K562 (cell line): ENCODE results near the gene VARS1. TPM values are rescaled to one million over a fixed set of nuclear protein-coding genes. Genes with fewer than 3 reads are reported as not detected.

Experiments used
- BHLHE40 ChIP-seq: IDR thresholded peaks from 2 replicates; pipeline ENCODE4 v1.6.1; 2011; ENCODE audit warnings: low read length, improper control_type of control experiment
- BRD4 ChIP-seq: fragments of 200-600 bp; sonication (generic); IDR thresholded peaks from 2 replicates; pipeline ENCODE4 v1.6.1; 2017; ENCODE audit warnings: inconsistent platforms
- EP400 ChIP-seq: fragments of 450-650 bp; IDR thresholded peaks from 2 replicates; pipeline ENCODE4 v1.6.1; 2017; ENCODE audit warnings: antibody characterized with exemption, mild to moderate bottlenecking, moderate library complexity
- ERF ChIP-seq: fragments of 450-650 bp; formaldehyde crosslinking; IDR thresholded peaks from 2 replicates; pipeline ENCODE4 v1.4.0; 2020; ENCODE audit warnings: mild to moderate bottlenecking, mixed read lengths
- FOSL1 ChIP-seq: fragments of 200-800 bp; sonication (Bioruptor generic); conservative IDR thresholded peaks from 2 replicates; pipeline ENCODE4 v1.6.1; 2016; ENCODE audit warnings: missing genetic modification characterization, missing compliant biosample characterization
- FUS ChIP-seq: fragments of 200-400 bp; formaldehyde crosslinking; optimal IDR thresholded peaks from 2 replicates; pipeline ENCODE3; 2017; ENCODE audit warnings: low read depth, low read length
- GATAD2B ChIP-seq: fragments of 450-650 bp; IDR thresholded peaks from 2 replicates; pipeline ENCODE4 v1.6.1; 2017; ENCODE audit warnings: mild to moderate bottlenecking, borderline replicate concordance
- HMGXB4 ChIP-seq: sonication (generic); formaldehyde crosslinking; IDR thresholded peaks from 2 replicates; pipeline ENCODE4 v1.8.1; 2023; ENCODE audit warnings: mild to moderate bottlenecking, missing genetic modification reagents
- HNRNPUL1 ChIP-seq: fragments of 200-400 bp; formaldehyde crosslinking; IDR thresholded peaks from 2 replicates; pipeline ENCODE4 v1.6.1; 2017; ENCODE audit warnings: low read length
- HSF4 ChIP-seq: fragments of 250-450 bp; sonication (Bioruptor Pico); IDR thresholded peaks from 2 replicates; pipeline ENCODE4 v2.1.2; 2022; ENCODE audit warnings: mild to moderate bottlenecking, moderate library complexity, borderline replicate concordance
- MAFF ChIP-seq: IDR thresholded peaks from 2 replicates; pipeline ENCODE4 v1.6.1; 2012; ENCODE audit warnings: low read length, improper control_type of control experiment
- PKNOX1 ChIP-seq: fragments of 450-650 bp; IDR thresholded peaks from 2 replicates; pipeline ENCODE4 v1.6.1; 2016
- PML ChIP-seq: IDR thresholded peaks from 2 replicates; pipeline ENCODE4 v1.6.1; 2012; ENCODE audit warnings: low read length, inconsistent platforms
- POLR2AphosphoS2 ChIP-seq: IDR thresholded peaks from 2 replicates; pipeline ENCODE4 v1.6.1; 2012; ENCODE audit warnings: low read length, improper control_type of control experiment
- SMARCA5 ChIP-seq: fragments of 450-650 bp; IDR thresholded peaks from 2 replicates; pipeline ENCODE4 v1.6.1; 2016
- SOX6 ChIP-seq: fragments of 450-650 bp; IDR thresholded peaks from 2 replicates; pipeline ENCODE4 v1.6.1; 2014; ENCODE audit warnings: mild to moderate bottlenecking
- ZNF224 ChIP-seq: sonication (generic); formaldehyde crosslinking; IDR thresholded peaks from 2 replicates; pipeline ENCODE4 v1.8.0; 2022; ENCODE audit warnings: mild to moderate bottlenecking, missing genetic modification reagents
- ZNF3 ChIP-seq: fragments of 250-450 bp; sonication (Bioruptor Pico); IDR thresholded peaks from 2 replicates; pipeline ENCODE4 v1.5.0; 2021; ENCODE audit warnings: mild to moderate bottlenecking, moderate library complexity
- ZNF695 ChIP-seq: fragments of 450-650 bp; formaldehyde crosslinking; IDR thresholded peaks from 2 replicates; pipeline ENCODE4 v1.4.0; 2020; ENCODE audit warnings: mild to moderate bottlenecking, moderate library complexity
- polyA plus RNA-seq, 8 experiments: library from polyadenylated mRNA; depleted of rRNA in 4 of 8; stranded (reverse) in 5 of 8; unstranded in 3 of 8; fragments of >200 nt; fragmentation: Nextera tagmentation in 2 of 8; fragmentation: Illumina TruSeq in 1 of 8; extraction: Ambion mirVana in 2 of 8; extraction: Trizol in 1 of 8; gene quantifications; 2 replicates each; pipeline versions ENCODE4 v1.2.1 to v1.2.3, GENCODE V29; 2011 to 2014; ENCODE audit warnings: inconsistent platforms in 1 of 8, missing spikeins in 1 of 8
- total RNA-seq, 7 experiments: library from RNA; depleted of rRNA in 6 of 7; stranded (reverse); fragments of >200 nt in 6 of 7; fragmentation: Illumina TruSeq in 2 of 7; extraction: Trizol in 2 of 7; gene quantifications; 2 replicates each; pipeline versions ENCODE4 v1.2.1 to v1.2.3, GENCODE V29; 2011 to 2021; ENCODE audit warnings: low replicate concordance in 1 of 7
- TF ChIP-seq, protein P1 (sequence below): sonication (generic); formaldehyde crosslinking; IDR thresholded peaks from 2 replicates; pipeline ENCODE4 v1.8.0; 2022; ENCODE audit warnings: mild to moderate bottlenecking, missing genetic modification reagents
- TF ChIP-seq, protein P2 (sequence below): fragments of 250-450 bp; sonication (Bioruptor Pico); IDR thresholded peaks from 2 replicates; pipeline ENCODE4 v1.8.0; 2021; ENCODE audit warnings: mild to moderate bottlenecking, moderate library complexity
- TF ChIP-seq, protein P3 (sequence below): sonication (generic); formaldehyde crosslinking; IDR thresholded peaks from 2 replicates; pipeline ENCODE4 v1.8.1; 2023; ENCODE audit warnings: mild to moderate bottlenecking, missing genetic modification reagents

VARS1 gene
- total and polyA plus RNA-seq, 9 of the 15 experiments (the other 6 are each of a cell fraction or from before 2014, with no cell fraction given) = 2.9 to 488 (median 130) TPM

- TF ChIP-seq PKNOX1 (no peak), ZNF695 (0 out of 2 replicates have a peak, but pooled peaks have one; percentile 3), FUS (no peak), ZNF3 (CRISPR knock-in tag) (0 out of 2 replicates have a peak, but pooled peaks have one; percentile 49), SMARCA5 (no peak), HSF4 (CRISPR knock-in tag) (peak; percentile 55; the same call in 1 of the 2 replicates), POLR2AphosphoS2 (peak; percentile 93; the same call in 1 of the 2 replicates), BHLHE40 (no peak), PML (peak; percentile 75), ERF (CRISPR knock-in tag) (no peak; the same call in 1 of the 2 replicates), HNRNPUL1 (no peak; the same call in 1 of the 2 replicates), FOSL1 (tag) (no peak), GATAD2B (no peak), HMGXB4 (CRISPR knock-in tag) (peak; percentile 11; the same call in 1 of the 2 replicates), BRD4 (peak; percentile 84), ZNF224 (CRISPR knock-in tag) (no peak), EP400 (no peak), MAFF (peak; percentile 99), SOX6 (no peak)
- TF ChIP-seq, protein P1, sequence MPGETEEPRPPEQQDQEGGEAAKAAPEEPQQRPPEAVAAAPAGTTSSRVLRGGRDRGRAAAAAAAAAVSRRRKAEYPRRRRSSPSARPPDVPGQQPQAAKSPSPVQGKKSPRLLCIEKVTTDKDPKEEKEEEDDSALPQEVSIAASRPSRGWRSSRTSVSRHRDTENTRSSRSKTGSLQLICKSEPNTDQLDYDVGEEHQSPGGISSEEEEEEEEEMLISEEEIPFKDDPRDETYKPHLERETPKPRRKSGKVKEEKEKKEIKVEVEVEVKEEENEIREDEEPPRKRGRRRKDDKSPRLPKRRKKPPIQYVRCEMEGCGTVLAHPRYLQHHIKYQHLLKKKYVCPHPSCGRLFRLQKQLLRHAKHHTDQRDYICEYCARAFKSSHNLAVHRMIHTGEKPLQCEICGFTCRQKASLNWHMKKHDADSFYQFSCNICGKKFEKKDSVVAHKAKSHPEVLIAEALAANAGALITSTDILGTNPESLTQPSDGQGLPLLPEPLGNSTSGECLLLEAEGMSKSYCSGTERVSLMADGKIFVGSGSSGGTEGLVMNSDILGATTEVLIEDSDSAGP (CRISPR knock-in tag) = no peak
- TF ChIP-seq, protein P2, sequence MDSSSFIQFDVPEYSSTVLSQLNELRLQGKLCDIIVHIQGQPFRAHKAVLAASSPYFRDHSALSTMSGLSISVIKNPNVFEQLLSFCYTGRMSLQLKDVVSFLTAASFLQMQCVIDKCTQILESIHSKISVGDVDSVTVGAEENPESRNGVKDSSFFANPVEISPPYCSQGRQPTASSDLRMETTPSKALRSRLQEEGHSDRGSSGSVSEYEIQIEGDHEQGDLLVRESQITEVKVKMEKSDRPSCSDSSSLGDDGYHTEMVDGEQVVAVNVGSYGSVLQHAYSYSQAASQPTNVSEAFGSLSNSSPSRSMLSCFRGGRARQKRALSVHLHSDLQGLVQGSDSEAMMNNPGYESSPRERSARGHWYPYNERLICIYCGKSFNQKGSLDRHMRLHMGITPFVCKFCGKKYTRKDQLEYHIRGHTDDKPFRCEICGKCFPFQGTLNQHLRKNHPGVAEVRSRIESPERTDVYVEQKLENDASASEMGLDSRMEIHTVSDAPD (CRISPR knock-in tag) = no peak
- TF ChIP-seq, protein P3, sequence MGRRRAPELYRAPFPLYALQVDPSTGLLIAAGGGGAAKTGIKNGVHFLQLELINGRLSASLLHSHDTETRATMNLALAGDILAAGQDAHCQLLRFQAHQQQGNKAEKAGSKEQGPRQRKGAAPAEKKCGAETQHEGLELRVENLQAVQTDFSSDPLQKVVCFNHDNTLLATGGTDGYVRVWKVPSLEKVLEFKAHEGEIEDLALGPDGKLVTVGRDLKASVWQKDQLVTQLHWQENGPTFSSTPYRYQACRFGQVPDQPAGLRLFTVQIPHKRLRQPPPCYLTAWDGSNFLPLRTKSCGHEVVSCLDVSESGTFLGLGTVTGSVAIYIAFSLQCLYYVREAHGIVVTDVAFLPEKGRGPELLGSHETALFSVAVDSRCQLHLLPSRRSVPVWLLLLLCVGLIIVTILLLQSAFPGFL = no peak
These were observed 26.7 kb upstream of the VARS1 start (continued) for GRCh38 chr6:31822036-31822821.
